Measurements from ENCODE around the gene LFNG.

LFNG gene

DNA sequence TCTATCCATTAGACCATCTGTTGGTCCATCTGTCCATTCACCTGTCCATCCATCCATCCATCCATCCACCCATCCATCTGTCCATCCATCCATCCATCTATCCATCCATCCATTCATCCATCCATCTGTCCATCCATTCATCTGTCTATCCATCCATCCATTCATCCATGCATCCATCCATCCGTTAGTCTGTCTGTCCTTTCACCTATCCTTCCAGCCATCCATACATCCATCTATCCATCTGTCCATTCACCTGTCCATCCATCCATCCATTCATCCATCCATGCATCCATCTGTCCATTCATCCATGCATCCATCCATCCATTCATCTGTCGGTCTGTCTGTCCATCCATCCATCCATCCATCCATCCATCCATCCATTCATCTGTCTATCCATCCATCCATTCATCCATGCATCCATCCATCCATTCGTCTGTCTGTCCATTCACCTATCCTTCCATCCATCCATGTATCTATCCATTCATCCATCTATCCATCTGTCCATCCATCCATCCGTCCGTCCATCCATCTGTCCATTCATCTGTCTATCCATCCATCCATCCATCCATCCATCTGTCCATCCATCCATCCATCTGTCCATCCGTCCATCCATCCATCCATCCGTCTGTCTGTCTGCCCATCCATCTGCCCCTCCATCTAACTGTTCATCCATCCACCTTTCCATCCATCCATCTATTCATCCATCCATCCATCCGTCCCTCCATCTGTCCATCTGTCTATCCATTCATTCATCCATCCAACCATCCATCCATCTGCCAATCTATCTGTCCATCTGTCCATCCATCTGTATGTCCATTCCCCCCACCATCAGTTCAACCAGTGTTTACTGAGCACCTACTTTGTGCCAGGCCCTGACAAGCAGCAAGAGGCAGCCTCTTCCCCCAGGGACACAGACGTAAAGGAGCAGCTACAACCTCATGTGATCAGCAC, 4.8 kb upstream of the LFNG start:
- H3K4me1 Mint-ChIP-seq, result peaks cover 54% of the 10 kb centered on the region
- H3K9me3 Mint-ChIP-seq, result no peaks in the 10 kb centered on the region
- ATAC-seq (no peak), DNase-seq (no peak)
- H3K36me3 Mint-ChIP-seq (ENCODE audit: low read depth), result no peaks in the 10 kb centered on the region
- H3K27ac Mint-ChIP-seq, result no peak overlapping the region
- H3K27me3 Mint-ChIP-seq, result no peaks in the 10 kb centered on the region
- no peak overlapping the region for H3K4me3 Mint-ChIP-seq

DNA sequence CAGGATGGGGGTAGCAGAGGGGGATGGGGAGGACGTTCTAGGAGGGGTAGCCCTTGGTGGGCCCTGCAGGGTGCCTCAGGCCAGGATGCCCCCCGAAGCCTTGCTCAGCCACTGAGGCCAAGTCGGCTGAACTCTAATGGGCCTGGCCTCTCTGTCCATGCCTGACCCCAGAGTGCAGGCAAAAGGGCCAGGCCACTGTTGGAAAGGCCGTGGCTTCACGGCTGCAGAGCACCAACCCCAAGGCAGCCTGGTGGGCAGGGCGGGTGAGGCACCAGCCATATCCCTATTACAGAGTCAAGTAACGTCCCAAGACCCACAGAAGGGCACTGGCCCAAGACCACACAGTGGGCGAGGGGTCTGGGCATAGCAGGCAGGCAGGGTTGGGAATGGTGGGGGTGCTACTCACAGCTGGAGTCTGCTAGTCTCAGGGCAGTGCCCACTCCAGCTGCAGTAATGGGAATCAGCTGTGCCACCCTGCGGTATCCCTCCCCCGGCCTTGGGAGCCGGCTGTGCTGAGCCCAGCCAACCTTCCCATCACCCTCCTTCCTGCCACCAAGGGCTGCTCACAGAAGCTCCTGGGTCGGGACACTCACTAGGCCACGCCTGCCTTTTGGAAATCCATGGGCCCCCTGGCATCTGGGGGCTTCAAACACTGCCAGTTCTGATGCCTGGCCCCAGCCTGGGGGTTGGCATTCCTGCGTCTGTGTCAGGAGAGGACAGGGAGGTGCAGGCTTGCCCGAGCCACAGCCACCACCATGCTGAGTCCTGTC, 4.0 kb upstream of the LFNG start:
- Mint-ChIP-seq H3K27me3 (no peaks in the 10 kb centered on the region), H3K9me3 (no peaks in the 10 kb centered on the region), H3K36me3 (ENCODE audit: low read depth) (no peaks in the 10 kb centered on the region), H3K4me3 (no peak overlapping the region), H3K27ac (no peak overlapping the region), H3K4me1 (peaks cover 49% of the 10 kb centered on the region)
- ATAC-seq (no peak), DNase-seq (no peak)

DNA sequence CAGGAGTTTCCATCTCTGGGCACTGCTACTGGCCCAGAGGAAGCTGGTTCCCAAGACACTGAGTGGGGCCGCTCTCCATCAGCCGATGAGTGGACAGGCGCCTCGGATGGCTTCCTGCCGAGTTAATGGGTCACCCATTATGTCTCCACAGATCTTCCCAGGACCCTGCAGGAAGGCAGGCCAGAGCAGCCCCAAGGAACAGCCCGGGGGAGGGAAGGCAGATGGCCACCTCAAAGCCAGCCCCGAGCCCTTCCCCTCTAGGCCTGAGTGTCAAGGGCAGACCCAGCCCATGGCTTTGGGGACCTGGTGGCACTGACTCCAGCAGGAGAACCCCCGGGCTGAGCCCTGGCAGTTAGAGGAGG, 3.4 kb upstream of the LFNG start:
- Mint-ChIP-seq H3K4me3 (no peak overlapping the region), H3K9me3 (no peaks in the 10 kb centered on the region), H3K36me3 (ENCODE audit: low read depth) (no peaks in the 10 kb centered on the region), H3K27ac (no peak overlapping the region), H3K4me1 (peaks cover 46% of the 10 kb centered on the region), H3K27me3 (no peaks in the 10 kb centered on the region)
- DNase-seq (no peak), ATAC-seq (no peak)

DNA sequence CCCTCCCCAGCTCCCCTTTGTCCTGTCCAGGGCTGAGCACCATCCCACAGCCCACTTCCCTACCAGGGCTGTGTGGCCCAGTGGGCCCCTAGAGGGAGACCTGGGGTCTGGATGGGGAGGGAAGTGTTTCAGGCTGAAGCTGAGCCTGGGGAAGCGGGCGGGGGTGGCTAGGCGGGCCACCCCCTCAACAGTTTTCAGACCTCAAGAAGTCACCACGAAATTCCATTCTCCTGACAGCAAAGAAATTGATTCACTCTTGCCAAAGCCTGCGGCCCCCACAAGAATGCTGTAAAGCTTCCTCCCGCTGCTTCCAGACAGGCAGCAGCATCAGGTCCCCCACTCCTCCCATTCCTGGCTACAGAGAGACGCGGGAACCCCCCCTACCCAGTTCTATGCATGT, 2.5 kb upstream of the LFNG start:
- ATAC-seq, result no peak
- Mint-ChIP-seq H3K27ac (no peak overlapping the region), H3K27me3 (no peaks in the 10 kb centered on the region), H3K36me3 (ENCODE audit: low read depth) (peaks cover 2% of the 10 kb centered on the region), H3K4me3 (no peak overlapping the region), H3K9me3 (no peaks in the 10 kb centered on the region), H3K4me1 (peaks cover 44% of the 10 kb centered on the region)
- DNase-seq, result no peak

DNA sequence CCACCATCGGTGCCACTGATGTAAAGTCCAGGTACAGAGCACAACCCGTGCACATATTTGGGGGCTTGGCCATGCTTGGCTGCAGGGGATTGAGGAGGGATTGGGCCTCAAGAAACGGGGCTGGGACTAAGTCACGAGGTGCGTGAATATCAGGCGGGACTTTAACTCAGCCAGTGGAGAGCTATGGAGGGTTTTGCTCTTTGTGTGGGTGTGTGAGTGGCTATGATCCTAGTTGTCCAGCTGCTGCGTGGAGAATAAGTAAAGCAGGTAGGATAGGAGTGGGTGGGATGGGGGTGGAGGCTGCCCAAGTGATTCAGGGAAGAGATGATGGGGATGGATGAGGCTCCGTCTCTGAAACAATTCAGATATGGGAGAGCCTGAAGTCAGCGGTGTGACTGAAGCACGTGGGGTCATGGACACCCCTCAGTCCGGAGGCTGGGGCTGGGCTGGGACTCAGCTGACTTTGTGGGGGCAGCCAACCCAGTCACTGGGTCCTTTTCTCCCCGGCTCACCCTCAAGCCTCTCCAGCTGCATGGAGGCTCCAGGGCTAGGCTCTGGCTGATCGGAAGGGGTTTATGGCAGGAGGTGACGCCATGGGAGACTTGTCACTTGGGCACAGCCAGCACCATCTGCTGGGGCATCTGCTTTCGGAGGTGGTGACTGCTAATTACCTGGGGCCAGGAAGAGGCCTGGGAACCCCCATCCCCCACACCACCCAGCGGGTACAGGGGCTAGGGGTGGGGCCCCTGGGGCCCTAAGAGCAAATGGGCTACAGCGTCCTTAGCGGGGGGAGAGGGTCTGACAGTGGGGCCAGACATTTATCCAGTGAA, 1.7 kb upstream of the LFNG start:
- H3K27ac Mint-ChIP-seq, result no peak overlapping the region
- peak; percentile 20 for DNase-seq
- no peaks in the 10 kb centered on the region for H3K9me3 Mint-ChIP-seq
- no peaks in the 10 kb centered on the region for H3K27me3 Mint-ChIP-seq
- H3K36me3 Mint-ChIP-seq (ENCODE audit: low read depth), result peaks cover 2% of the 10 kb centered on the region
- ATAC-seq, result no peak
- H3K4me3 Mint-ChIP-seq, result peak overlapping the region; percentile 67
- peaks cover 44% of the 10 kb centered on the region for H3K4me1 Mint-ChIP-seq

DNA sequence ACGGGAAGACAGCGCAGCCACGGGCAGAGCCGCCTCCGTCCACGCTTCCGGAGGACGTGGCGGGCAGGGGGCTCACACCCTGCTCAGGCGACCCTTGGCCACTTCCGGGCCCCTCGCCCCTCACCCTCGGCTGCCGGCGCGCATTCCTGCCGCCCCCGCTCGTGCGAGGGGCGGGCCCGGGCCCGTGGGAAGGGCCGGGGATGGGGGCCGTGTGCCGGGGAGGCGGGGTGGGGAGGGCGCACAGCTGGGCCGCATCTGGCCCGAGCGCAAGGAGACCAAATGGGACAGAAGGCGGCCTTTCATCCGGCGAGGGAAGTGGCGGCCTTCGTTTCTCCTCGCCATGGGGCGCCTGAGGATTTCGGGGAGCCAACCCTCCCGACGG, 846 bp upstream of the LFNG start:
- Mint-ChIP-seq H3K27ac (no peak overlapping the region), H3K9me3 (no peaks in the 10 kb centered on the region), H3K4me3 (peak overlapping the region; percentile 67), H3K36me3 (ENCODE audit: low read depth) (peaks cover 2% of the 10 kb centered on the region), H3K4me1 (peaks cover 45% of the 10 kb centered on the region), H3K27me3 (no peaks in the 10 kb centered on the region)
- ATAC-seq (no peak), DNase-seq (no peak)

DNA sequence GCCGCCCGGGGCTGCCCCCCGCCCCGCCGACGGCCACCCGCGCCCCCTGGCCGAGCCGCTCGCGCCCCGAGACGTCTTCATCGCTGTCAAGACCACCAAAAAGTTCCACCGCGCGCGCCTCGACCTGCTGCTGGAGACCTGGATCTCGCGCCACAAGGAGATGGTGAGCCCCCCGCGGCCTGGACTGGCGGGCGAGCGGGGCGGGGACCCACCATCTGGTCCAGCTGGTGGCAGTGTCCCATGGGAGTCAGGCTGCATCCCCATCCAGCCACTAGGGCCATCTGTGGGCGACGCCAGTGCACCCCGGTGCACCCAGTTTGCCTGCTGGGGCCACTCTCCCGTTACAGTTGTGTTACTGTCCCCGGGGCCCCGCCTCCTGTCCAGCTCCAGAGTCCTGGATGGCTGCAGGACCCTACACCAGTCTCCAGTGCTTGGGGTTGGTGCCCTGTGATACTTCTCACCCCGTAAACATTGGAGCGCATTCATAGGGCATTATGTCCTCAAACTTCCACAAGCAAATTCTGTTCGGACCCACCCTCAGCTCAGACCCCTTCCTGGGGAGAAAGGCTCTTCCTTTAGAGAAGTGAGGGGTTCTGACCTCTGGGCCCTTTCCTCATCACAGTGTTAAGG, 672 bp downstream of the LFNG start:
- no peak for ATAC-seq
- Mint-ChIP-seq H3K4me3 (peak overlapping the region; percentile 89), H3K9me3 (no peaks in the 10 kb centered on the region), H3K36me3 (ENCODE audit: low read depth) (peaks cover 2% of the 10 kb centered on the region), H3K27ac (peak overlapping the region; percentile 79), H3K27me3 (no peaks in the 10 kb centered on the region), H3K4me1 (peaks cover 48% of the 10 kb centered on the region)
- peak; percentile 44 for DNase-seq

DNA sequence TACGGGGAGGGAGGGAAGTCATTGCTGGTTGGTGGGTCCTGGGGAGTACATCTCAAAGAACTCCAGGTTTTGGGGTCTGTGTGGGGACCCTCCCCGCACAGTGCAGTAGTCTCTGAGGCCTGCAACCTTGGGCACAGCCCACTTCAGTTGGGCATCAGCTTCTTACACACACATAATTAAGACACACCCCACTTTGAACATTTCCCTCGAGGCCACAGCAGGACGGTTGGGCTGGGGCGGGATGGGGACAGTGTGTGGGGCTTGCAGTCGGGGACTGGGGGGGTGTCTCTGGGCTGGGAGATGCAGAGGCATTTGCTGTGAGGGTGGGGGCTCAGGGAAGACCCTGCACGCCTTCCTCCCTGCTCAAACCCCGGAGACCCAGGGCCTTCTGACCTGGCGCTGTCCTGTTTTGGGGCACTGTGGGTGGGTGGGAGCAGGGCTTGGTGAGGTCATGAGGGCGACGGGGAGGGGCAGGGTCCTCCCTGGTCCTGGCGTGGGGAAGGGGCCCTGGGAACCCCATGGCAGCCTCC, 1.3 kb downstream of the LFNG start:
- no peaks in the 10 kb centered on the region for H3K9me3 Mint-ChIP-seq
- peaks cover 49% of the 10 kb centered on the region for H3K4me1 Mint-ChIP-seq
- ATAC-seq (no peak), DNase-seq (peak; percentile 23)
- peak overlapping the region; percentile 79 for H3K27ac Mint-ChIP-seq
- peaks cover 2% of the 10 kb centered on the region for H3K36me3 Mint-ChIP-seq (ENCODE audit: low read depth)
- H3K27me3 Mint-ChIP-seq, result no peaks in the 10 kb centered on the region
- peak overlapping the region; percentile 89 for H3K4me3 Mint-ChIP-seq

DNA sequence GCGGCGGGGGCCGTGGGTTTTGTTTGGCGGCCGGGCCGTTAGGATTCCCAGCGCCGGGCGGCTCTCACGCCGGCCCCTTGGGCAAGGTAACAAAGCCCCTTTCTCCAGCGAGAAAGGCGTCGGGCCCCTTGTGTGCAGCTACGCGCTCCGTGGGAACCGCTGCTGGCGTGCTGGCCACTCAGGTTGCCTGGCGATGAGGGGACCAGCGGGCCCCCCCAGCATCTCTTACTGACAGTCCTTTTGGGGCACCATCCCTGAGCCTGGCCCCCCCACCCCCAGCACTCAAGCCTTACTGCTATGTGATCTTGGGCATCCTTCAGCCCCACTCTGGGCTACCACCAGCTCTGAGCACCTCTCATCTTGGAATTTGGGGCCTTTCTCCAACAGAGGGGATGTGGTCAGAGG, 1.8 kb downstream of the LFNG start:
- Mint-ChIP-seq H3K36me3 (ENCODE audit: low read depth) (peaks cover 2% of the 10 kb centered on the region), H3K9me3 (no peaks in the 10 kb centered on the region), H3K27me3 (no peaks in the 10 kb centered on the region), H3K4me1 (peaks cover 53% of the 10 kb centered on the region), H3K4me3 (peak overlapping the region; percentile 89), H3K27ac (peak overlapping the region; percentile 89)
- DNase-seq, result peak; percentile 39
- peak; percentile 1 for ATAC-seq

DNA sequence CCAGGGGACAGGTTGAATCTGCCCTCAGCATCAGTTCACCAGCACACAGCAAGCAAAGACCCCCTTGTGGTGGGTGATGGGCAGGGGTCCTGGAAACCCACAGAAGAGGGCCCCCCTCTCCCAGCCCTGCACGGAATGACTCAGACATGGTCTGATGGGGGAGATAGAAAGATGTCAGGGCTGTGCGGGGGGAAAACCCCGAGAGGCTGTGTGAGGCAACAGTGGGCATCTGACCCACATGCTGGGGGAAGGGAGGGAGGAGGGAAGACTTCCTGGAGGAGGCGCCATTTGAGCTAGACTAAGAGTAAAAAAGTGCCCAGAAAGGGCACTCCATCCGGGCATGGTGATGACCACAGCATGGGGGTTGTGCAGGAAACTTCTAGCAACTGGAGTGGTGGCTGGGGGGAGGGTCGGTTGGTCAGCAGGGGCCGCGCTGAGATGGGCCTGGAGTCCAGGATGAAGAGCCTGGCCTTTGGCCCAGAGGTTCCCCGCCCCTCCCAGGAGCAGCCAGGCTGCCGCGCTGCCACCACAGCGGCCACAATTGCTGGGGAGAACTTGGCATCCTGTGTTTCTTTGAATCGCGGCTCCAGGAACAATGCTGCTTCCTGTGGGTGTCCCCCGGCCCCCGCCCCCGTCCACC, 2.5 kb downstream of the LFNG start:
- H3K4me3 Mint-ChIP-seq, result peak overlapping the region; percentile 89
- peak overlapping the region; percentile 89 for H3K27ac Mint-ChIP-seq
- H3K9me3 Mint-ChIP-seq, result no peaks in the 10 kb centered on the region
- ATAC-seq (peak; percentile 75), DNase-seq (peak; percentile 83)
- H3K4me1 Mint-ChIP-seq, result peaks cover 56% of the 10 kb centered on the region
- H3K27me3 Mint-ChIP-seq, result no peaks in the 10 kb centered on the region
- peaks cover 2% of the 10 kb centered on the region for H3K36me3 Mint-ChIP-seq (ENCODE audit: low read depth)

DNA sequence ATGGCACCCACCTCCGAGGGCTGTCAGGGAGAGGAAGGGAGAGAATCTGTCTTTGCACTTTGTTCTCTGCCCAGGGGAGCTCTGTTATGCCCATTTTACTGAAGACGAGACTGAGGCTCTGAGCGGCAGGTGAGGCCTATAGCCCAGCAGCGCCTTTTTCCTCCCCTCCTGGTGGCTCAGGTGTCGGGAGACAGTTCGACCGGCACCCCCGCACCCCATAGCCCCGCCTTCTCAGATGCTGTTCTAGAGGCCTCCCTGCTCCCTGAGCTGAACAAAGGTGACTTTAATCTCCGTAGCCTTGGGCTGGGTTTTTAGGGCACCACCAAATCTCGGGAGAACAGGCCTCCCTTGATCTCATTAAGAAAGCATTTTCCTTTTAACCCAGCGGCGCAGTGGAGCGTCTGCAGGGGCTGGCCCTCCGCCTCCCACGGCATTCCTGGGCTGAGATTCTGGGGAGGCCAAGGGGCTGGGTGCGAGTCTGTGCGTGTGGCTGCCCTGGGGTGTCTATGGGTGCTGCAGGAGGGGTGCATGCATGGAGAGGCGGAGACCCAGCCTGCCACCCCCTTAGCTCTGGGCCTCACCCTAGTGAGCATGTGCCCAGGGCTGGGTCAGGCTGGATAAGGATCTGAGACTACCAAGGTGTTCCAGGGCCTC, 3.3 kb downstream of the LFNG start:
- DNase-seq, result peak; percentile 54
- Mint-ChIP-seq H3K9me3 (no peaks in the 10 kb centered on the region), H3K4me3 (peak overlapping the region; percentile 89), H3K4me1 (peaks cover 56% of the 10 kb centered on the region), H3K27me3 (no peaks in the 10 kb centered on the region), H3K36me3 (ENCODE audit: low read depth) (peaks cover 2% of the 10 kb centered on the region), H3K27ac (peak overlapping the region; percentile 89)
- no peak for ATAC-seq

DNA sequence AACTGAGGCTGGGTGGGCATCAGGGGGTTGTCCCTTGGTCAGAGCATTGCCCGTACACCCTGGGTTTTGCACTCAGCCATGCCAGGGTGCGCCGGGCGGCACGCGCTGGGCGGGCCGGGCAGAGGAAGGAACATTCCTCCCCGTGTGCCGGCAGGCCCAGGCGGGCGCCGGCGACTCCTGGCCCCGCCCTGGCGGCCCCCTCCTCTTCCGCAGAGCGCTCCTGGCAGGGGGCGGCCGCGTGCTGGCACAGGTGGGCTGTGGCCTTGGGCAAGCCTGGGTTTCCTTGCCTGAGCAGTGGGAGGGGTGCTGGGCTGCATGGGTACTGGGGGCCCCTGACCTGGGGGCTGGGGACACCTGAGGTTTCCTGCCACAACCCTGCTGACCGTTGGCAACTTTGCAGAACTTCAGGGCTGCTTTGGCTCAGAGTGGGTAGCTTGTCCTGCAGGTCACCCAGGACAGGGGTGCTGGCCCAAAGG, 3.9 kb downstream of the LFNG start:
- Mint-ChIP-seq H3K27ac (peak overlapping the region; percentile 89), H3K27me3 (no peaks in the 10 kb centered on the region), H3K9me3 (no peaks in the 10 kb centered on the region), H3K4me3 (peak overlapping the region; percentile 89), H3K36me3 (ENCODE audit: low read depth) (peaks cover 2% of the 10 kb centered on the region), H3K4me1 (peaks cover 56% of the 10 kb centered on the region)
- ATAC-seq (no peak), DNase-seq (peak; percentile 16)
